SK-N-SH (cell line): ENCODE measurements around the gene UNC5B. TPM values are rescaled to one million over a fixed set of nuclear protein-coding genes. Genes with fewer than 3 reads are reported as not detected.

Source experiments
- CTCF ChIA-PET: fragments of 300-600, 350-600 bp; formaldehyde crosslinking; extraction: SDS; loops from one replicate; lab custom pipeline; 2021; lab: Yijun Ruan, JAX
- POLR2A ChIA-PET: fragments of 350-600 bp; sonication (Branson Sonifier 250); formaldehyde crosslinking; extraction: SDS; loops from one replicate; lab custom pipeline; 2020; ENCODE audit warnings: antibody characterized with exemption, inconsistent platforms; lab: Yijun Ruan, JAX
- DNase-seq: peaks from one replicate; pipeline ENCODE4 v3.0.0; 2012
- H2AFZ ChIP-seq: fragments of 200-600 bp; sonication (generic); 2 replicates; pipeline ENCODE4 v1.8.1; 2016; ENCODE audit warnings: antibody characterized with exemption, mild to moderate bottlenecking, low read depth
- H3F3A ChIP-seq: fragments of 200-600 bp; sonication (generic); replicated peaks from 2 replicates; pipeline ENCODE3; 2016; ENCODE audit warnings: antibody characterized with exemption, mild to moderate bottlenecking; ENCODE audit not compliant: insufficient read depth
- H3K27ac ChIP-seq, 2 experiments: fragments of 200-500 bp in 1 of 2; fragments of 200-600 bp in 1 of 2; sonication (Bioruptor generic) in 1 of 2; sonication (generic), shearing (Covaris generic) in 1 of 2; 2 replicates each; pipeline versions ENCODE4 v1.5.1 to v1.6.1; 2014 to 2016; ENCODE audit warnings: low read depth in 2 of 2, inconsistent platforms in 1 of 2, low read length in 1 of 2, mild to moderate bottlenecking in 1 of 2, mixed read lengths in 1 of 2
- H3K27me3 ChIP-seq: fragments of 200-600 bp; sonication (generic), shearing (Covaris generic); 2 replicates; pipeline ENCODE4 v1.6.1; 2016; ENCODE audit warnings: mixed run types; ENCODE audit not compliant: insufficient read depth
- H3K36me3 ChIP-seq, 2 experiments: fragments of 200-500 bp in 1 of 2; fragments of 200-600 bp in 1 of 2; sonication (Bioruptor generic) in 1 of 2; sonication (generic) in 1 of 2; replicated peaks in 1 of 2; 2 replicates each; pipeline versions ENCODE3 to v1.5.1; 2014 to 2016; ENCODE audit warnings: low read length in 1 of 2, mild to moderate bottlenecking in 1 of 2; ENCODE audit not compliant: insufficient read depth in 2 of 2, control insufficient read depth in 1 of 2
- H3K4me1 ChIP-seq, 2 experiments: fragments of 200-500 bp in 1 of 2; fragments of 200-600 bp in 1 of 2; sonication (Bioruptor generic) in 1 of 2; sonication (generic), shearing (Covaris generic) in 1 of 2; 2 replicates each; pipeline versions ENCODE4 v1.5.1 to v1.6.1; 2014 to 2016; ENCODE audit warnings: low read depth in 1 of 2, low read length in 1 of 2, mixed run types in 1 of 2; ENCODE audit not compliant: insufficient read depth in 2 of 2, control insufficient read depth in 1 of 2
- H3K4me2 ChIP-seq: fragments of 200-600 bp; sonication (generic), shearing (Covaris generic); 2 replicates; pipeline ENCODE4 v1.6.1; 2017; ENCODE audit warnings: mixed run types
- H3K4me3 ChIP-seq, 2 experiments: fragments of 200-500 bp in 1 of 2; fragments of 200-600 bp in 1 of 2; sonication (Bioruptor generic) in 1 of 2; sonication (generic), shearing (Covaris generic) in 1 of 2; 2 replicates each; pipeline versions ENCODE4 v1.5.1 to v1.8.1; 2014 to 2016; ENCODE audit warnings: low read depth in 2 of 2, inconsistent platforms in 1 of 2, low read length in 1 of 2, mild to moderate bottlenecking in 1 of 2, mixed read lengths in 1 of 2, moderate library complexity in 1 of 2
- H3K79me2 ChIP-seq: fragments of 200-600 bp; sonication (generic); 2 replicates; pipeline ENCODE4 v1.8.1; 2017; ENCODE audit warnings: mild to moderate bottlenecking; ENCODE audit not compliant: insufficient read depth
- H3K9ac ChIP-seq: fragments of 200-600 bp; sonication (generic); 2 replicates; pipeline ENCODE4 v1.6.1; 2017; ENCODE audit warnings: mixed run types
- H3K9me2 ChIP-seq: fragments of 200-600 bp; sonication (generic); 2 replicates; pipeline ENCODE4 v1.6.1; 2017; ENCODE audit warnings: mixed run types
- H3K9me3 ChIP-seq: fragments of 200-600 bp; sonication (generic); 2 replicates; pipeline ENCODE4 v1.6.1; 2017; ENCODE audit warnings: mixed run types, mild to moderate bottlenecking, moderate library complexity
- H4K20me1 ChIP-seq: fragments of 200-600 bp; sonication (generic); 2 replicates; pipeline ENCODE4 v1.6.1; 2017; ENCODE audit warnings: mild to moderate bottlenecking, mixed run types; ENCODE audit not compliant: insufficient read depth
- EP300 ChIP-seq, 2 experiments: IDR thresholded peaks; 2 replicates each; pipeline versions ENCODE4 v1.4.0 to v1.6.1; 2012; ENCODE audit warnings: borderline replicate concordance in 1 of 2, low read depth in 1 of 2, low read length in 1 of 2
- FOSL2 ChIP-seq: IDR thresholded peaks from 2 replicates; pipeline ENCODE4 v1.4.0; 2012; ENCODE audit warnings: low read depth, mild to moderate bottlenecking, moderate library complexity, borderline replicate concordance
- MEF2A ChIP-seq: IDR thresholded peaks from 2 replicates; pipeline ENCODE4 v1.4.0; 2012; ENCODE audit warnings: low read depth, borderline replicate concordance
- NFIC ChIP-seq: IDR thresholded peaks from 2 replicates; pipeline ENCODE4 v1.4.0; 2012; ENCODE audit warnings: borderline replicate concordance
- RAD21 ChIP-seq: IDR thresholded peaks from 2 replicates; pipeline ENCODE4 v1.6.1; 2012; ENCODE audit warnings: mild to moderate bottlenecking, low read length
- RCOR1 ChIP-seq: fragments of 150-350 bp; IDR thresholded peaks from 2 replicates; pipeline ENCODE4 v1.6.1; 2017; ENCODE audit warnings: antibody characterized with exemption, low read length
- TCF12 ChIP-seq: IDR thresholded peaks from 2 replicates; pipeline ENCODE4 v1.4.0; 2012
- TEAD4 ChIP-seq: IDR thresholded peaks from 2 replicates; pipeline ENCODE4 v1.4.0; 2012; ENCODE audit warnings: mild to moderate bottlenecking, borderline replicate concordance; ENCODE audit not compliant: insufficient read depth
- WGBS: methylation state at CpG from one replicate; pipeline ENCODE4 v1.1.6; 2017; ENCODE audit warnings: low lambda C conversion rate; 5-methylcytosine and 5-hydroxymethylcytosine counted together
- polyA plus RNA-seq, 3 experiments: library from polyadenylated mRNA; depleted of rRNA; stranded (reverse); fragments of >200 nt; gene quantifications; 2 replicates each; pipeline ENCODE4 v1.2.3, GENCODE V29; 2012
- TF ChIP-seq, protein P1 (sequence below): IDR thresholded peaks from 2 replicates; pipeline ENCODE4 v1.4.0; 2012; ENCODE audit warnings: low read depth, borderline replicate concordance

The UNC5B gene
- polyA plus RNA-seq, 1 of the 3 experiments (the other 2 are of a cell fraction) = 13.8 TPM

DNA sequence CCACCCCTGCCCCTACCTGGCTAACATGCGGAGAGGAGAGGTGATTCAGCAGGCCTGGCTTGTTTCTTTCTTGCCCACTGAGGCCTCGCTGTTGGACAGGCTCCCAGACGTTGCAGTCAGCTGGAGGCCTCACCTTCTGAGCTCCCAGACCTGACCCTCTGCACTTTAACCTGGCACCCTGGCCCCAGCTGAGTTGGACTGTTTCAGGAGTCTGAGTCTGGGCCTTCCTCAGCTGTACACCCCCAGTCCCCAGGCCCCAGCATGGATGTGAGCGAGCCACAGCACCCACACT lies 35.0 kb downstream of the UNC5B start:
- H3K9me2 ChIP-seq = no peaks in the 10 kb centered on the region
- 100% methylated on average over 1 of the region's 4 CpGs for WGBS
- H3F3A ChIP-seq = peaks cover 4% of the 10 kb centered on the region
- ChIA-PET POLR2A (interaction anchor here (1.2 kb wide), 1 partner anchor 11 kb away, joined by 3 read pairs; no protein-coding TSS in a partner anchor), CTCF (interaction anchor here (1.0 to 12.2 kb wide), 3 partner anchors 12 to 38 kb away, joined by 3 to 139 read pairs (median 4); no protein-coding TSS in a partner anchor)
- H3K36me3 ChIP-seq = no peaks in the 10 kb centered on the region
- H4K20me1 ChIP-seq = peaks cover 81% of the 10 kb centered on the region
- H3K27me3 ChIP-seq = no peaks in the 10 kb centered on the region
- no peak for DNase-seq
- no peak overlapping the region for H3K4me2 ChIP-seq
- no peaks in the 10 kb centered on the region for H3K9me3 ChIP-seq
- no peak overlapping the region for H2AFZ ChIP-seq
- peaks cover 99% of the 10 kb centered on the region for H3K79me2 ChIP-seq
- no peak overlapping the region for H3K9ac ChIP-seq
- peak overlapping the region in 1 of 2 experiments; percentile 100; a peak in 2 of 4 replicates for H3K27ac ChIP-seq
- TF ChIP-seq NFIC (peak; percentile 16; the same call in 1 of the 2 replicates), MEF2A (no peak), RCOR1 (no peak), EP300 (IDR thresholded peaks at IDR 0.05; ENCODE audit: borderline replicate concordance in 1 of 2, low read depth in 1 of 2, low read length in 1 of 2) (no peak), TCF12 (peak; percentile 48; the same call in 1 of the 2 replicates)
- peaks cover 56 to 100% of the 10 kb centered on the region in 2 experiments for H3K4me1 ChIP-seq
- H3K4me3 ChIP-seq = no peak overlapping the region

DNA sequence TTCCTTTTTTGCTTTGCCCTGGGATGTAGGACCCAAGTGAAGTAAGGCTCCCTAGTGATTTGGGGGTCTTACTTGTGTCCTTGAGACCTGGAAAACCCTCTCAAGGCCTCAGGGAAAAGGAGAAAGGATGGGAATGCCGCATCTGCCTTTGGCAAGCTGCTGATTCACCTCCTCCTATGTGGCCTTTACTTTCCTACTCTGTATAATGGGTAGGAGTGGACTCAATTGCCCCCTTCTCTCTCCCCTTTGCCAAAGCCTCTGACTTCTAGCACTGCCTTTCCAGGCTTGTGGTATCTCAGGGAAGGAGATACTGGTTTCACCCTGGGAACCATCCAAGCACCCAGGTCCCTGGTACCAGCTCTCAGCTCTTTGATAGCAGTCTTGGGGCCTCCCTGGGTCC lies 35.4 kb downstream of the UNC5B start:
- no peak for DNase-seq
- WGBS = 92% methylated on average over 1 of the region's 1 CpG
- CTCF ChIA-PET = interaction anchor here (1.0 to 12.2 kb wide), 5 partner anchors 12 to 39 kb away, joined by 3 to 139 read pairs (median 4); no protein-coding TSS in a partner anchor
- Histone ChIP-seq H3K36me3 (no peaks in the 10 kb centered on the region), H3K27ac (peak overlapping the region in 1 of 2 experiments; percentile 100; a peak in 2 of 4 replicates), H3K27me3 (no peaks in the 10 kb centered on the region), H3K4me1 (peaks cover 54 to 100% of the 10 kb centered on the region in 2 experiments), H3K9me2 (no peaks in the 10 kb centered on the region), H3F3A (no peaks in the 10 kb centered on the region), H4K20me1 (peaks cover 85% of the 10 kb centered on the region), H2AFZ (no peak overlapping the region), H3K79me2 (peaks cover 99% of the 10 kb centered on the region), H3K4me2 (no peak overlapping the region), H3K9ac (no peak overlapping the region), H3K9me3 (no peaks in the 10 kb centered on the region), H3K4me3 (no peak overlapping the region)
- POLR2A ChIA-PET = interaction anchor here (1.4 kb wide), 1 partner anchor 30 kb away, joined by 4 read pairs; no protein-coding TSS in a partner anchor
- TF ChIP-seq EP300 (IDR thresholded peaks at IDR 0.05; ENCODE audit: borderline replicate concordance in 1 of 2, low read depth in 1 of 2, low read length in 1 of 2) (no peak), TEAD4 (no peak), FOSL2 (no peak)

DNA sequence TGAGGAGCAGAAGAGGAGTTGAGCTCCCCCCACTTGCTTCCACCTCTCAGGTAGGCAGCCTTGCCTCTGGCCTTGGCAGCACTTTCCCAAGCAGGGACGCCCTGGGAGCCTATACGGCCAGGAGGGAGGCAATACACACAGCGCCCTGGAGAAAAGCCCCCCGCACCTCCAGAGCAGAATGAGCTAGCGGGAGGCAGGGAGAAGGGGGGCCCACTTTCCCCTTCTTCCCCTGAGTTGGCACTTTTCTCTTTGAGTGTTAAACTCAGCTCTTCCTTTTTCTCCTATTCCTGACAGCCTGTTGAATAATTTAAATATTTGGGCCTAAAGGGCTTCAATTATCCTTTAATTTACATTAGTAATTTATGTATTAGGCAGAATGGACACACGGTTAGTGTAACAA lies 35.8 kb downstream of the UNC5B start:
- no peak for DNase-seq
- WGBS = 93% methylated on average over 6 of the region's 6 CpGs
- Histone ChIP-seq H3K36me3 (no peaks in the 10 kb centered on the region), H4K20me1 (peaks cover 89% of the 10 kb centered on the region), H3K9me3 (no peaks in the 10 kb centered on the region), H3K27ac (peak overlapping the region in 1 of 2 experiments; percentile 100; a peak in 2 of 4 replicates), H3K4me3 (no peak overlapping the region), H2AFZ (no peak overlapping the region), H3K79me2 (peaks cover 99% of the 10 kb centered on the region), H3K4me2 (no peak overlapping the region), H3K27me3 (no peaks in the 10 kb centered on the region), H3F3A (no peaks in the 10 kb centered on the region), H3K9ac (no peak overlapping the region), H3K4me1 (peaks cover 51 to 100% of the 10 kb centered on the region in 2 experiments), H3K9me2 (no peaks in the 10 kb centered on the region)
- ChIA-PET POLR2A (interaction anchor here (0.6 to 1.4 kb wide), 4 partner anchors 13 to 104 kb away, joined by 3 to 5 read pairs (median 4); no protein-coding TSS in a partner anchor), CTCF (interaction anchor here (1.1 to 12.2 kb wide), 6 partner anchors 16 to 323 kb away, joined by 3 to 139 read pairs (median 5); no protein-coding TSS in a partner anchor)
- no peak for TF ChIP-seq TCF12
- no peak for TF ChIP-seq RAD21
- TF ChIP-seq, protein P1, sequence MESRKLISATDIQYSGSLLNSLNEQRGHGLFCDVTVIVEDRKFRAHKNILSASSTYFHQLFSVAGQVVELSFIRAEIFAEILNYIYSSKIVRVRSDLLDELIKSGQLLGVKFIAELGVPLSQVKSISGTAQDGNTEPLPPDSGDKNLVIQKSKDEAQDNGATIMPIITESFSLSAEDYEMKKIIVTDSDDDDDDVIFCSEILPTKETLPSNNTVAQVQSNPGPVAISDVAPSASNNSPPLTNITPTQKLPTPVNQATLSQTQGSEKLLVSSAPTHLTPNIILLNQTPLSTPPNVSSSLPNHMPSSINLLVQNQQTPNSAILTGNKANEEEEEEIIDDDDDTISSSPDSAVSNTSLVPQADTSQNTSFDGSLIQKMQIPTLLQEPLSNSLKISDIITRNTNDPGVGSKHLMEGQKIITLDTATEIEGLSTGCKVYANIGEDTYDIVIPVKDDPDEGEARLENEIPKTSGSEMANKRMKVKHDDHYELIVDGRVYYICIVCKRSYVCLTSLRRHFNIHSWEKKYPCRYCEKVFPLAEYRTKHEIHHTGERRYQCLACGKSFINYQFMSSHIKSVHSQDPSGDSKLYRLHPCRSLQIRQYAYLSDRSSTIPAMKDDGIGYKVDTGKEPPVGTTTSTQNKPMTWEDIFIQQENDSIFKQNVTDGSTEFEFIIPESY = no peak
- no peak for TF ChIP-seq EP300 (IDR thresholded peaks at IDR 0.05; ENCODE audit: borderline replicate concordance in 1 of 2, low read depth in 1 of 2, low read length in 1 of 2)
